GM10248 (cell line): ENCODE measurements around the gene RPL18.

Experiments
- CTCF ChIA-PET: fragments of 300-600 bp; sonication (Branson Sonifier 250); formaldehyde crosslinking; extraction: SDS; loops from one replicate; lab custom pipeline; 2021; ENCODE audit warnings: antibody characterized with exemption; lab: Yijun Ruan, JAX
- POLR2A ChIA-PET: fragments of 350-650 bp; sonication (Branson Sonifier 250); formaldehyde crosslinking; extraction: SDS; loops from one replicate; lab custom pipeline; 2020; ENCODE audit warnings: antibody characterized with exemption; lab: Yijun Ruan, JAX
- DNase-seq: peaks from one replicate; pipeline ENCODE4 v3.0.0; 2012; ENCODE audit errors: extremely low spot score
- TF ChIP-seq, protein P1 (sequence below): IDR thresholded peaks from 2 replicates; pipeline ENCODE4 v1.5.1; 2012; ENCODE audit warnings: mild to moderate bottlenecking, low read depth; ENCODE audit errors: extremely low read depth, missing control alignments, control extremely low read depth

Gene RPL18

DNA sequence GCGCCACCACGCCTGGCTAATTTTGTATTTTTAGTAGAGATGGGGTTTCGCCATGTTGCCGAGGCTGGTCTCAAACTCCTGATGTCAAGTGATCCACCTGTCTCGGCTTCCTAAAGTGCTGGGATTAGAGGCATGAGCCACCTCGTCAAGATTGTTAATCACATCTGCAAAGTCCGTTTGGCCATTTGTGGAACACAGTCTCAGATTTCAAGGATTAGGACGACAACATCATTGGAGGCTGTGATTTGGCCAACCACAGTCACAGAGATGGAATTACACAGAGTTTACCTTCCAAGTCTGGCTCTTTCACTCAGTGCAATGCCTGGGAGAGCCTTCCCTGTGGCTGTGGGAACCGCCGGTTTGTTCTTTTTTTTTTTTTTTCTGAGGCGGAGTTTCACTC is 49.2 kb downstream of the RPL18 start:
- no peak for DNase-seq
- ChIA-PET POLR2A (no interaction called here), CTCF (interaction anchor here (1.3 kb wide), 1 partner anchor 256 kb away, joined by 4 read pairs; no protein-coding TSS in a partner anchor)
- TF ChIP-seq, protein P1, sequence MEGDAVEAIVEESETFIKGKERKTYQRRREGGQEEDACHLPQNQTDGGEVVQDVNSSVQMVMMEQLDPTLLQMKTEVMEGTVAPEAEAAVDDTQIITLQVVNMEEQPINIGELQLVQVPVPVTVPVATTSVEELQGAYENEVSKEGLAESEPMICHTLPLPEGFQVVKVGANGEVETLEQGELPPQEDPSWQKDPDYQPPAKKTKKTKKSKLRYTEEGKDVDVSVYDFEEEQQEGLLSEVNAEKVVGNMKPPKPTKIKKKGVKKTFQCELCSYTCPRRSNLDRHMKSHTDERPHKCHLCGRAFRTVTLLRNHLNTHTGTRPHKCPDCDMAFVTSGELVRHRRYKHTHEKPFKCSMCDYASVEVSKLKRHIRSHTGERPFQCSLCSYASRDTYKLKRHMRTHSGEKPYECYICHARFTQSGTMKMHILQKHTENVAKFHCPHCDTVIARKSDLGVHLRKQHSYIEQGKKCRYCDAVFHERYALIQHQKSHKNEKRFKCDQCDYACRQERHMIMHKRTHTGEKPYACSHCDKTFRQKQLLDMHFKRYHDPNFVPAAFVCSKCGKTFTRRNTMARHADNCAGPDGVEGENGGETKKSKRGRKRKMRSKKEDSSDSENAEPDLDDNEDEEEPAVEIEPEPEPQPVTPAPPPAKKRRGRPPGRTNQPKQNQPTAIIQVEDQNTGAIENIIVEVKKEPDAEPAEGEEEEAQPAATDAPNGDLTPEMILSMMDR: no peak

DNA sequence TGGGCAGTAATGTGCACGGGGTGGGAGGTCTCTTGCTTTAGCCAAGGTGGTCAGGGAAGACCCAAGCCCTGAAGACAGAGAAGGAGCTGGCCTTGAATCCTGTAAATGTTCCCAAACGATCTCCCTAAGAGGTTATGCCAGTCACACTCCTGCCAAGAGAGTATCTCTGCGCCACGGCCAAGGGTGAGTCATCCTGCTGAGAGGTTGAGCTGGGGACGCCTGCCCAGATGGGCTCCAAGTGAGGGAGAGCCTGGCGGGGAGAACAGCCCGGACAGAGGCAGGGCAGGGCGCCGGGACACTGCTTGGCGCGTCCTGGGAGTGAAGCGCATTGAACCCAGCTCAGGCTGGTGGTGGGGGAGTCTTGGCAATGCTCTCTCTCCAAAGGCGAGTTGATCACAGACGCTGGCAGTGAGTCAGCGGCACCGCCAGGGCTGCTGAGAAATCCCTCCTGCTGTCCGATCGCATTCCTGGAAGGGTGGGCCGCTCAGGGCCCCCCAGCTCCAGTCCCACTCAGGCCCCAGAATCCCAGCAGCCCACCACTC is 50.6 kb downstream of the RPL18 start:
- TF ChIP-seq, protein P1: no peak
- ChIA-PET CTCF (interaction anchor here (1.1 to 1.4 kb wide), 2 partner anchors 16 to 20 kb away, joined by 4 read pairs; no protein-coding TSS in a partner anchor), POLR2A (interaction anchor here (0.7 kb wide), 1 partner anchor 126 kb away, joined by 6 read pairs; no protein-coding TSS in a partner anchor)
- DNase-seq: no peak
